Neural cell (in vitro differentiated cells): ENCODE results near the gene TCF23. TPM values are rescaled to one million over a fixed set of nuclear protein-coding genes. Genes with fewer than 3 reads are reported as not detected.

Source experiments
- H2AFZ ChIP-seq: fragments of 200-600, 300-800 bp; sonication (generic), shearing (Covaris generic); 2 replicates; pipeline ENCODE4 v1.6.0; 2014; ENCODE audit warnings: low read depth, mild to moderate bottlenecking, antibody characterized with exemption, low read length, moderate library complexity
- H3F3A ChIP-seq: fragments of 200-600 bp; shearing (Covaris generic); 2 replicates; pipeline ENCODE4 v1.6.1; 2016; ENCODE audit warnings: mild to moderate bottlenecking, moderate library complexity, mixed read lengths, antibody characterized with exemption, low read length; ENCODE audit not compliant: insufficient read depth, poor library complexity, severe bottlenecking
- H3K27ac ChIP-seq: fragments of 200-600, 300-800 bp; sonication (generic), shearing (Covaris generic); 2 replicates; pipeline ENCODE4 v1.5.1; 2014; ENCODE audit warnings: mild to moderate bottlenecking, low read length, moderate library complexity
- H3K27me3 ChIP-seq: fragments of 300-800, 200-600 bp; sonication (generic), shearing (Covaris generic); 2 replicates; pipeline ENCODE4 v1.6.0; 2014; ENCODE audit warnings: mild to moderate bottlenecking, low read depth, low read length, moderate library complexity; ENCODE audit not compliant: insufficient read depth
- H3K36me3 ChIP-seq: fragments of 300-800, 200-600 bp; sonication (generic), shearing (Covaris generic); 2 replicates; pipeline ENCODE4 v1.5.1; 2014; ENCODE audit warnings: mild to moderate bottlenecking, antibody characterized with exemption, low read length, moderate library complexity; ENCODE audit not compliant: insufficient read depth
- H3K4me2 ChIP-seq: fragments of 300-800, 200-600 bp; sonication (generic), shearing (Covaris generic); 2 replicates; pipeline ENCODE4 v1.6.0; 2014; ENCODE audit warnings: mild to moderate bottlenecking, low read length
- H3K4me3 ChIP-seq: fragments of 300-800, 200-600 bp; sonication (generic), shearing (Covaris generic); 2 replicates; pipeline ENCODE4 v1.5.1; 2014; ENCODE audit warnings: mild to moderate bottlenecking, low read length, moderate library complexity
- H3K79me2 ChIP-seq: fragments of 200-600 bp; shearing (Covaris generic); replicated peaks from 2 replicates; pipeline ENCODE4 v1.6.0; 2014; ENCODE audit warnings: mild to moderate bottlenecking, low read length, moderate library complexity; ENCODE audit not compliant: insufficient read depth
- H3K9ac ChIP-seq: fragments of 300-800, 200-600 bp; sonication (generic), shearing (Covaris generic); 2 replicates; pipeline ENCODE4 v1.6.1; 2016; ENCODE audit warnings: mild to moderate bottlenecking, low read length, mixed read lengths
- H3K9me2 ChIP-seq: fragments of 200-600 bp; shearing (Covaris generic); 2 replicates; pipeline ENCODE4 v1.6.1; 2016; ENCODE audit warnings: mild to moderate bottlenecking, low read length, mixed read lengths; ENCODE audit not compliant: insufficient read depth
- H3K9me3 ChIP-seq: fragments of 200-600, 300-800 bp; sonication (generic), shearing (Covaris generic); 2 replicates; pipeline ENCODE4 v1.6.1; 2016; ENCODE audit warnings: mild to moderate bottlenecking, mixed run types, low read length, moderate library complexity, mixed read lengths
- H4K20me1 ChIP-seq: fragments of 200-600 bp; shearing (Covaris generic); 2 replicates; pipeline ENCODE4 v1.6.1; 2016; ENCODE audit warnings: mild to moderate bottlenecking, mixed run types; ENCODE audit not compliant: insufficient read depth
- CTCF ChIP-seq: fragments of 450-650 bp; IDR thresholded peaks from 2 replicates; pipeline ENCODE4 v1.5.1; 2014; ENCODE audit warnings: antibody characterized with exemption, mild to moderate bottlenecking, moderate library complexity; ENCODE audit not compliant: poor library complexity, severe bottlenecking
- EP300 ChIP-seq: fragments of 450-650 bp; conservative IDR thresholded peaks from 2 replicates; pipeline ENCODE4 v1.6.1; 2014; ENCODE audit warnings: antibody characterized with exemption, mild to moderate bottlenecking, moderate library complexity; ENCODE audit not compliant: poor library complexity, severe bottlenecking
- EZH2 ChIP-seq: fragments of 200-600, 300-800 bp; shearing (Covaris generic), sonication (generic); IDR thresholded peaks from 2 replicates; pipeline ENCODE4 v1.6.1; 2014; ENCODE audit warnings: antibody characterized with exemption, low read length, borderline replicate concordance, mild to moderate bottlenecking; ENCODE audit not compliant: insufficient read depth, poor library complexity, severe bottlenecking
- MXI1 ChIP-seq: fragments of 450-650 bp; conservative IDR thresholded peaks from 2 replicates; pipeline ENCODE4 v1.6.1; 2014; ENCODE audit warnings: antibody characterized with exemption, mild to moderate bottlenecking; ENCODE audit not compliant: poor library complexity, severe bottlenecking
- POLR2AphosphoS5 ChIP-seq: IDR thresholded peaks from 2 replicates; pipeline ENCODE4 v1.6.1; 2012
- RAD21 ChIP-seq: fragments of 450-650 bp; conservative IDR thresholded peaks from 2 replicates; pipeline ENCODE4 v1.6.1; 2014; ENCODE audit warnings: antibody characterized with exemption, mild to moderate bottlenecking, moderate library complexity
- SMC3 ChIP-seq: fragments of 450-650 bp; conservative IDR thresholded peaks from 2 replicates; pipeline ENCODE4 v1.6.1; 2014; ENCODE audit warnings: antibody characterized with exemption, mild to moderate bottlenecking, moderate library complexity; ENCODE audit not compliant: poor library complexity
- TAF1 ChIP-seq: IDR thresholded peaks from 2 replicates; pipeline ENCODE4 v1.6.1; 2012; ENCODE audit warnings: low read depth
- polyA plus RNA-seq: library from polyadenylated mRNA; depleted of rRNA; stranded (reverse); fragments of >200 nt; gene quantifications from 2 replicates; pipeline ENCODE4 v1.2.3, GENCODE V29; 2014
- TF ChIP-seq, protein P1 (sequence below): IDR thresholded peaks from 2 replicates; pipeline ENCODE4 v1.6.1; 2012; ENCODE audit warnings: borderline replicate concordance

The TCF23 gene
- polyA plus RNA-seq, 1 donor from 2014 or later, result not detected

GRCh38 chr2:27131429-27131828, 17.4 kb upstream of the TCF23 start:
- Histone ChIP-seq H3K27me3 (no peaks in the 10 kb centered on the region), H3K4me3 (no peak overlapping the region), H3K4me2 (no peak overlapping the region), H3F3A (no peaks in the 10 kb centered on the region), H4K20me1 (no peaks in the 10 kb centered on the region), H3K9ac (no peak overlapping the region), H3K27ac (no peak overlapping the region), H3K9me3 (no peaks in the 10 kb centered on the region), H3K36me3 (no peaks in the 10 kb centered on the region), H3K9me2 (no peaks in the 10 kb centered on the region), H2AFZ (no peak overlapping the region), H3K79me2 (peaks cover 4% of the 10 kb centered on the region)
- TF ChIP-seq SMC3, result no peak
- no peak for TF ChIP-seq TAF1
- TF ChIP-seq RAD21, result no peak
- TF ChIP-seq EZH2, result no peak
- no peak for TF ChIP-seq POLR2AphosphoS5
- TF ChIP-seq, protein P1, sequence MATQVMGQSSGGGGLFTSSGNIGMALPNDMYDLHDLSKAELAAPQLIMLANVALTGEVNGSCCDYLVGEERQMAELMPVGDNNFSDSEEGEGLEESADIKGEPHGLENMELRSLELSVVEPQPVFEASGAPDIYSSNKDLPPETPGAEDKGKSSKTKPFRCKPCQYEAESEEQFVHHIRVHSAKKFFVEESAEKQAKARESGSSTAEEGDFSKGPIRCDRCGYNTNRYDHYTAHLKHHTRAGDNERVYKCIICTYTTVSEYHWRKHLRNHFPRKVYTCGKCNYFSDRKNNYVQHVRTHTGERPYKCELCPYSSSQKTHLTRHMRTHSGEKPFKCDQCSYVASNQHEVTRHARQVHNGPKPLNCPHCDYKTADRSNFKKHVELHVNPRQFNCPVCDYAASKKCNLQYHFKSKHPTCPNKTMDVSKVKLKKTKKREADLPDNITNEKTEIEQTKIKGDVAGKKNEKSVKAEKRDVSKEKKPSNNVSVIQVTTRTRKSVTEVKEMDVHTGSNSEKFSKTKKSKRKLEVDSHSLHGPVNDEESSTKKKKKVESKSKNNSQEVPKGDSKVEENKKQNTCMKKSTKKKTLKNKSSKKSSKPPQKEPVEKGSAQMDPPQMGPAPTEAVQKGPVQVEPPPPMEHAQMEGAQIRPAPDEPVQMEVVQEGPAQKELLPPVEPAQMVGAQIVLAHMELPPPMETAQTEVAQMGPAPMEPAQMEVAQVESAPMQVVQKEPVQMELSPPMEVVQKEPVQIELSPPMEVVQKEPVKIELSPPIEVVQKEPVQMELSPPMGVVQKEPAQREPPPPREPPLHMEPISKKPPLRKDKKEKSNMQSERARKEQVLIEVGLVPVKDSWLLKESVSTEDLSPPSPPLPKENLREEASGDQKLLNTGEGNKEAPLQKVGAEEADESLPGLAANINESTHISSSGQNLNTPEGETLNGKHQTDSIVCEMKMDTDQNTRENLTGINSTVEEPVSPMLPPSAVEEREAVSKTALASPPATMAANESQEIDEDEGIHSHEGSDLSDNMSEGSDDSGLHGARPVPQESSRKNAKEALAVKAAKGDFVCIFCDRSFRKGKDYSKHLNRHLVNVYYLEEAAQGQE, result no peak
- TF ChIP-seq CTCF, result no peak
- no peak for TF ChIP-seq MXI1
- no peak for TF ChIP-seq EP300

GRCh38 chr2:27133195-27133875, 15.5 kb upstream of the TCF23 start:
- Histone ChIP-seq H3K4me2 (peak overlapping the region; percentile 84), H3K9me2 (no peaks in the 10 kb centered on the region), H3K9ac (peak overlapping the region; percentile 86), H3K4me3 (peak overlapping the region; percentile 100), H3K79me2 (peaks cover 4% of the 10 kb centered on the region), H4K20me1 (no peaks in the 10 kb centered on the region), H3K36me3 (no peaks in the 10 kb centered on the region), H2AFZ (no peak overlapping the region), H3K9me3 (no peaks in the 10 kb centered on the region), H3F3A (no peaks in the 10 kb centered on the region), H3K27me3 (no peaks in the 10 kb centered on the region), H3K27ac (no peak overlapping the region)
- TF ChIP-seq RAD21 (no peak), SMC3 (no peak), POLR2AphosphoS5 (no peak), EZH2 (no peak), CTCF (no peak), TAF1 (no peak), MXI1 (no peak), EP300 (no peak)
- TF ChIP-seq, protein P1, result no peak
